Progenitor cell of endocrine pancreas (in vitro differentiated cells): ENCODE data around the gene NOC2L. TPM values are rescaled to one million over a fixed set of nuclear protein-coding genes. Genes with fewer than 3 reads are reported as not detected.

Experiments used
- DNase-seq: peaks from one replicate; pipeline ENCODE4 v3.0.0; 2021; ENCODE audit warnings: low spot score; ENCODE audit not compliant: unreplicated experiment
- H3K27ac Mint-ChIP-seq: 2 replicates; pipeline ENCODE4 v1.8.0; 2021; ENCODE audit warnings: mild to moderate bottlenecking, moderate library complexity, mixed read lengths
- H3K27me3 Mint-ChIP-seq: 2 replicates; pipeline ENCODE4 v1.8.0; 2021; ENCODE audit warnings: mixed read lengths
- H3K36me3 Mint-ChIP-seq: 2 replicates; pipeline ENCODE4 v1.8.0; 2022; ENCODE audit warnings: mixed read lengths; ENCODE audit not compliant: insufficient read depth
- H3K4me1 Mint-ChIP-seq: 2 replicates; pipeline ENCODE4 v1.8.0; 2021; ENCODE audit warnings: low read depth, mixed read lengths
- H3K4me3 Mint-ChIP-seq: 2 replicates; pipeline ENCODE4 v1.8.0; 2021; ENCODE audit warnings: low read depth, mild to moderate bottlenecking, moderate library complexity, mixed read lengths
- H3K9me3 Mint-ChIP-seq: 2 replicates; pipeline ENCODE4 v1.8.0; 2021; ENCODE audit warnings: low read depth, mixed read lengths
- total RNA-seq: library from RNA; stranded (reverse); gene quantifications from 2 replicates; pipeline ENCODE4 v1.2.1, GENCODE V29; 2021
- TF ChIP-seq, protein P1 (sequence below): fragments of 200-600 bp; sonication (generic); IDR thresholded peaks from one replicate; pipeline ENCODE4 v1.5.0; 2021; ENCODE audit warnings: antibody characterized with exemption, mild to moderate bottlenecking; ENCODE audit not compliant: unreplicated experiment

NOC2L gene
- total RNA-seq, 1 donor from 2014 or later, result 78.2 TPM

DNA sequence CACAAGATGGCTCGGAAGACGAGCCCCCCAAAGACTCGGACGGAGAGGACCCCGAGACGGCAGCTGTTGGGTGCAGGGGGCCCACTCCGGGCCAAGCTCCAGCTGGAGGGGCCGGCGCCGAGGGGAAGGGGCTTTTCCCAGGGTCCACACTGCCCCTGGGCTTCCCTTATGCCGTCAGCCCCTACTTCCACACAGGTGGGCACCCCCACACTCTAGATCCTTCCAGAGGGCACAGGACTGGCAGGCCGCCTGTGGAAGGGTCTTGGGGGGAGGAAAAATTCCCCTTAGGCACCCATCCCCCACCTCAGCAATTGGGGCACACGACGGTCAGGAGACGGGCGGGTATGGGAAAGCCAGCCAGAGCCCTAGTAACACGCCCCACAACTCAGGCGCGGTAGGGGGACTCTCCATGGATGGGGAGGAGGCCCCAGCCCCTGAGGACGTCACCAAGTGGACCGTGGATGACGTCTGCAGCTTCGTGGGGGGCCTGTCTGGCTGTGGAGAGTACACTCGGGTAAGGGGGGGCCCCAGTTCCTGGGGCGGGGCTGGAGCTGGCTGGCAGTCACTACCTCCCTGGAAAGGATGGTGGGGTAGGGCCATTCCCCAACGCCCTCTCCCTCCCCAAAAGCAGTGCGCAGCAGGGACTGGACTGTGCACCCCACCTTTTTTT is 16.1 kb downstream of the NOC2L start:
- TF ChIP-seq, protein P1, sequence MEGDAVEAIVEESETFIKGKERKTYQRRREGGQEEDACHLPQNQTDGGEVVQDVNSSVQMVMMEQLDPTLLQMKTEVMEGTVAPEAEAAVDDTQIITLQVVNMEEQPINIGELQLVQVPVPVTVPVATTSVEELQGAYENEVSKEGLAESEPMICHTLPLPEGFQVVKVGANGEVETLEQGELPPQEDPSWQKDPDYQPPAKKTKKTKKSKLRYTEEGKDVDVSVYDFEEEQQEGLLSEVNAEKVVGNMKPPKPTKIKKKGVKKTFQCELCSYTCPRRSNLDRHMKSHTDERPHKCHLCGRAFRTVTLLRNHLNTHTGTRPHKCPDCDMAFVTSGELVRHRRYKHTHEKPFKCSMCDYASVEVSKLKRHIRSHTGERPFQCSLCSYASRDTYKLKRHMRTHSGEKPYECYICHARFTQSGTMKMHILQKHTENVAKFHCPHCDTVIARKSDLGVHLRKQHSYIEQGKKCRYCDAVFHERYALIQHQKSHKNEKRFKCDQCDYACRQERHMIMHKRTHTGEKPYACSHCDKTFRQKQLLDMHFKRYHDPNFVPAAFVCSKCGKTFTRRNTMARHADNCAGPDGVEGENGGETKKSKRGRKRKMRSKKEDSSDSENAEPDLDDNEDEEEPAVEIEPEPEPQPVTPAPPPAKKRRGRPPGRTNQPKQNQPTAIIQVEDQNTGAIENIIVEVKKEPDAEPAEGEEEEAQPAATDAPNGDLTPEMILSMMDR, result no peak
- H3K4me3 Mint-ChIP-seq, result peak overlapping the region; percentile 40

DNA sequence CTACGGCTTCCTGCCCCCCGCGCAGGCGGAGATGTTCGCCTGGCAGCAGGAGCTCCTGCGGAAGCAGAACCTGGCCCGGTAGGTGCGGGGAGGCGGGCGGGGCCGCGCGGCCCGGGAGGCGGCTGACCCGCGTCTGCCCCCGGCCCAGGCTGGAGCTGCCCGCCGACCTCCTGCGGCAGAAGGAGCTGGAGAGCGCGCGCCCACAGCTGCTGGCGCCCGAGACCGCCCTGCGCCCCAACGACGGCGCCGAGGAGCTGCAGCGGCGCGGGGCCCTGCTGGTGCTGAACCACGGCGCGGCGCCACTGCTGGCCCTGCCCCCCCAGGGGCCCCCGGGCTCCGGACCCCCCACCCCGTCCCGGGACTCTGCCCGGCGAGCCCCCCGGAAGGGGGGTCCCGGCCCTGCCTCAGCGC is 16.6 kb downstream of the NOC2L start:
- H3K27ac Mint-ChIP-seq, result no peak overlapping the region
- TF ChIP-seq, protein P1, result no peak
- H3K4me1 Mint-ChIP-seq, result peaks cover 15% of the 10 kb centered on the region
- H3K27me3 Mint-ChIP-seq, result peaks cover 6% of the 10 kb centered on the region
- no peaks in the 10 kb centered on the region for H3K9me3 Mint-ChIP-seq
- no peak overlapping the region for H3K4me3 Mint-ChIP-seq
- H3K36me3 Mint-ChIP-seq, result peaks cover 10% of the 10 kb centered on the region
- no peak for DNase-seq

More for the DNA sequence above, 16.1 kb downstream of the NOC2L start:
- peaks cover 6% of the 10 kb centered on the region for H3K27me3 Mint-ChIP-seq
- no peak for DNase-seq
- H3K4me1 Mint-ChIP-seq, result peaks cover 11% of the 10 kb centered on the region
- peaks cover 12% of the 10 kb centered on the region for H3K36me3 Mint-ChIP-seq
- no peaks in the 10 kb centered on the region for H3K9me3 Mint-ChIP-seq
- no peak overlapping the region for H3K27ac Mint-ChIP-seq

DNA sequence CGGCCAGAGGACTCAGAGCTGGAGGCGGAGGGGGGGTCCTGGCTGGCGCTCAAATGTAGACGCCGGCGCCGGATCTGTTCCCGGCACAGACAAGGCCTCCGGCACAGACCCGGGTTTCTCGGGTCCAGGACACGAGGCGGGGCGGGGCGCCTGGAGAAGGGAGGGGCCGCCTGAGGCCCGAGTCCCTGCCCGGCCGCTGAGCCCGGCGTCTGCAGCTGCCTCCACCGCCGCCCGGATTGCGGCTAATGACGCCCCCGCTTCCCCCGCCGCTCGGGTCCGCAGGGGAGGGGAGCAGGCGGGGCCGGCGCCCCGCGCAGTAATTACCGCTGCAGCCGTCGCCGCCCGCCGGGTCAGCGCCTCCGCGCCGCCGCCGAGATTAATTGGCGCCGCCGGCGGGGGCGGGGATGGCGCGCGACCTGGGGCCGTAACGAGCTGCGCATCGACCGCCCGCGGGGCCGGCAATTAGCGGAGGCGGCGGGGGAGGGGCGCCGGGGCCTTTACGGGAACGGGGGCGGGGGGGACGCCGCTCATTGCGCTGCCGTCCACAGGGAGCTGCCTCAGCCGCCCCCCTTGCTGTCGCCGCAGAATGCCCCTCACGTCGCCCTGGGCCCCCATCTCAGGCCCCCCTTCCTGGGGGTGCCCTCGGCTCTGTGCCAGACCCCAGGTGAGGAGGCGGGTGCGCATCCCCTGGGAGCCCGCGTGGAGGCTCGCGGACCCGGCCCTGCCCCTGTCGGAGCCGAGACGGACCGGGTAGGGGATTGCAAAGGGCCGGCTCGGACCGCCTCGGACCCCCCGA is 17.3 kb downstream of the NOC2L start:
- H3K27me3 Mint-ChIP-seq, result peaks cover 6% of the 10 kb centered on the region
- H3K27ac Mint-ChIP-seq, result no peak overlapping the region
- no peaks in the 10 kb centered on the region for H3K9me3 Mint-ChIP-seq
- peaks cover 16% of the 10 kb centered on the region for H3K4me1 Mint-ChIP-seq
- peak overlapping the region; percentile 66 for H3K4me3 Mint-ChIP-seq
- H3K36me3 Mint-ChIP-seq, result peaks cover 6% of the 10 kb centered on the region
- TF ChIP-seq, protein P1, result no peak
- peak; percentile 53 for DNase-seq

GRCh38 chr1:941015-941587 is 18.0 kb downstream of the NOC2L start:
- TF ChIP-seq, protein P1, result no peak
- Mint-ChIP-seq H3K9me3 (no peaks in the 10 kb centered on the region), H3K27me3 (peaks cover 6% of the 10 kb centered on the region), H3K36me3 (peaks cover 6% of the 10 kb centered on the region), H3K4me3 (peak overlapping the region; percentile 66), H3K4me1 (peaks cover 17% of the 10 kb centered on the region), H3K27ac (peak overlapping the region; percentile 45)
- no peak for DNase-seq

GRCh38 chr1:940107-941014 is 18.7 kb downstream of the NOC2L start:
- H3K27me3 Mint-ChIP-seq, result peaks cover 10% of the 10 kb centered on the region
- peak overlapping the region; percentile 51 for H3K4me3 Mint-ChIP-seq
- TF ChIP-seq, protein P1, result no peak
- peaks cover 4% of the 10 kb centered on the region for H3K36me3 Mint-ChIP-seq
- DNase-seq, result peak; percentile 59
- no peaks in the 10 kb centered on the region for H3K9me3 Mint-ChIP-seq
- peaks cover 18% of the 10 kb centered on the region for H3K4me1 Mint-ChIP-seq
- no peak overlapping the region for H3K27ac Mint-ChIP-seq
